Measurements from ENCODE around the gene ARPC1B. TPM values are rescaled to one million over a fixed set of nuclear protein-coding genes. Genes with fewer than 3 reads are reported as not detected.
A peak's percentile ranks its signal among the peaks of the same experiment; 100 is the strongest.
"Not testable (repeated sequence)": the region's sequence is repeated elsewhere in the genome, so short reads cannot be mapped to it uniquely, and the experiment has no call there.

The ARPC1B gene
- total RNA-seq, 1 donor from 2014 or later: 23.6 TPM

GRCh38 chr7:99385564-99385963, 11.0 kb downstream of the ARPC1B start:
- Mint-ChIP-seq H3K27ac (no peak overlapping the region), H3K27me3 (ENCODE audit: insufficient read depth, low read depth) (no peaks in the 10 kb centered on the region), H3K4me3 (no peak overlapping the region), H3K9me3 (no peaks in the 10 kb centered on the region), H3K36me3 (no peaks in the 10 kb centered on the region), H3K4me1 (no peaks in the 10 kb centered on the region)
- Histone ChIP-seq H3K27ac (no peak overlapping the region), H3K27me3 (no peaks in the 10 kb centered on the region), H3K79me2 (ENCODE audit: low read depth) (no peaks in the 10 kb centered on the region), H3K9ac (no peak overlapping the region), H3K4me1 (no peaks in the 10 kb centered on the region), H3K4me3 (no peak overlapping the region), H3F3A (ENCODE audit: low read depth) (no peaks in the 10 kb centered on the region), H2AFZ (replicated peaks) (no peak overlapping the region), H3K4me2 (no peak overlapping the region), H3K9me3 (ENCODE audit: low read depth) (no peaks in the 10 kb centered on the region), H4K20me1 (ENCODE audit: low read depth) (no peaks in the 10 kb centered on the region), H3K36me3 (no peaks in the 10 kb centered on the region)
- TF ChIP-seq CTCF (IDR thresholded peaks at IDR 0.05) (no peak), EZH2phosphoT487 (IDR thresholded peaks at IDR 0.05) (no peak)
- DNase-seq (ENCODE audit: low spot score): no peak

- H3K4me1 Mint-ChIP-seq: no peaks in the 10 kb centered on the region
- H4K20me1 ChIP-seq (ENCODE audit: low read depth): no peaks in the 10 kb centered on the region
- TF ChIP-seq CTCF (IDR thresholded peaks at IDR 0.05): peak; percentile 19
- no peak for TF ChIP-seq EZH2 (IDR thresholded peaks at IDR 0.05)
Measured at GRCh38 chr7:99386584-99387238, 12.2 kb downstream of the ARPC1B start.

GRCh38 chr7:99387239-99387635, 12.7 kb downstream of the ARPC1B start:
- H3K9ac ChIP-seq; H4K20me1 ChIP-seq (ENCODE audit: low read depth); H3K4me1 ChIP-seq; H3K79me2 ChIP-seq (ENCODE audit: low read depth); DNase-seq (ENCODE audit: low spot score); H3K27me3 ChIP-seq; H3K36me3 ChIP-seq; H3K27ac ChIP-seq; H3K4me3 ChIP-seq; H3K27ac Mint-ChIP-seq; H2AFZ ChIP-seq (replicated peaks); H3K4me3 Mint-ChIP-seq; H3K9me3 Mint-ChIP-seq; H3K9me3 ChIP-seq (ENCODE audit: low read depth); H3K27me3 Mint-ChIP-seq (ENCODE audit: insufficient read depth, low read depth); H3K36me3 Mint-ChIP-seq; H3K4me2 ChIP-seq; H3K4me1 Mint-ChIP-seq: not testable (repeated sequence)
- H3F3A ChIP-seq (ENCODE audit: low read depth): peaks cover 12% of the 10 kb centered on the region

More at GRCh38 chr7:99386584-99387238, 12.2 kb downstream of the ARPC1B start:
- Mint-ChIP-seq H3K9me3 (no peaks in the 10 kb centered on the region), H3K27me3 (ENCODE audit: insufficient read depth, low read depth) (peaks cover 2% of the 10 kb centered on the region), H3K27ac (no peak overlapping the region), H3K4me3 (no peak overlapping the region), H3K36me3 (peaks cover 2% of the 10 kb centered on the region)
- H2AFZ ChIP-seq (replicated peaks): no peak overlapping the region
- H3K4me2 ChIP-seq: no peak overlapping the region
- H3K9ac ChIP-seq: no peak overlapping the region
- no peak overlapping the region for H3K4me3 ChIP-seq
- H3K27ac ChIP-seq: no peak overlapping the region
- no peaks in the 10 kb centered on the region for H3K36me3 ChIP-seq
- no peaks in the 10 kb centered on the region for H3K4me1 ChIP-seq
- no peak for DNase-seq (ENCODE audit: low spot score)
- H3K79me2 ChIP-seq (ENCODE audit: low read depth): no peaks in the 10 kb centered on the region
- H3K9me3 ChIP-seq (ENCODE audit: low read depth): no peaks in the 10 kb centered on the region
- H3K27me3 ChIP-seq: no peaks in the 10 kb centered on the region
- H3F3A ChIP-seq (ENCODE audit: low read depth): peaks cover 7% of the 10 kb centered on the region

- H3K4me2 ChIP-seq: no peak overlapping the region
- DNase-seq (ENCODE audit: low spot score): no peak
- H4K20me1 ChIP-seq (ENCODE audit: low read depth): no peaks in the 10 kb centered on the region
Measured at GRCh38 chr7:99387912-99388311, 13.4 kb downstream of the ARPC1B start.

More at GRCh38 chr7:99387912-99388311, 13.4 kb downstream of the ARPC1B start:
- no peaks in the 10 kb centered on the region for H3K9me3 Mint-ChIP-seq
- no peaks in the 10 kb centered on the region for H3K4me1 ChIP-seq
- TF ChIP-seq EZH2 (IDR thresholded peaks at IDR 0.05) (no peak), CTCF (IDR thresholded peaks at IDR 0.05) (no peak), EZH2phosphoT487 (IDR thresholded peaks at IDR 0.05) (no peak)
- H3K4me3 ChIP-seq: no peak overlapping the region
- H3K27me3 Mint-ChIP-seq (ENCODE audit: insufficient read depth, low read depth): peaks cover 2% of the 10 kb centered on the region
- no peaks in the 10 kb centered on the region for H3K27me3 ChIP-seq
- no peaks in the 10 kb centered on the region for H3K4me1 Mint-ChIP-seq
- peaks cover 3% of the 10 kb centered on the region for H3K36me3 Mint-ChIP-seq
- no peak overlapping the region for H3K4me3 Mint-ChIP-seq
- H3K9ac ChIP-seq: no peak overlapping the region
- H3K27ac ChIP-seq: no peak overlapping the region
- peaks cover 19% of the 10 kb centered on the region for H3F3A ChIP-seq (ENCODE audit: low read depth)
- no peak overlapping the region for H3K27ac Mint-ChIP-seq
- no peak overlapping the region for H2AFZ ChIP-seq (replicated peaks)
- H3K79me2 ChIP-seq (ENCODE audit: low read depth): no peaks in the 10 kb centered on the region
- H3K9me3 ChIP-seq (ENCODE audit: low read depth): no peaks in the 10 kb centered on the region
- H3K36me3 ChIP-seq: no peaks in the 10 kb centered on the region

Measured in neural progenitor cell (in vitro differentiated cells).